ENCODE data around the gene CEACAM18.
A peak's percentile ranks its signal among the peaks of the same experiment; 100 is the strongest.
"Not testable (repeated sequence)": the region's sequence is repeated elsewhere in the genome, so short reads cannot be mapped to it uniquely, and the experiment has no call there.

CEACAM18 gene

DNA sequence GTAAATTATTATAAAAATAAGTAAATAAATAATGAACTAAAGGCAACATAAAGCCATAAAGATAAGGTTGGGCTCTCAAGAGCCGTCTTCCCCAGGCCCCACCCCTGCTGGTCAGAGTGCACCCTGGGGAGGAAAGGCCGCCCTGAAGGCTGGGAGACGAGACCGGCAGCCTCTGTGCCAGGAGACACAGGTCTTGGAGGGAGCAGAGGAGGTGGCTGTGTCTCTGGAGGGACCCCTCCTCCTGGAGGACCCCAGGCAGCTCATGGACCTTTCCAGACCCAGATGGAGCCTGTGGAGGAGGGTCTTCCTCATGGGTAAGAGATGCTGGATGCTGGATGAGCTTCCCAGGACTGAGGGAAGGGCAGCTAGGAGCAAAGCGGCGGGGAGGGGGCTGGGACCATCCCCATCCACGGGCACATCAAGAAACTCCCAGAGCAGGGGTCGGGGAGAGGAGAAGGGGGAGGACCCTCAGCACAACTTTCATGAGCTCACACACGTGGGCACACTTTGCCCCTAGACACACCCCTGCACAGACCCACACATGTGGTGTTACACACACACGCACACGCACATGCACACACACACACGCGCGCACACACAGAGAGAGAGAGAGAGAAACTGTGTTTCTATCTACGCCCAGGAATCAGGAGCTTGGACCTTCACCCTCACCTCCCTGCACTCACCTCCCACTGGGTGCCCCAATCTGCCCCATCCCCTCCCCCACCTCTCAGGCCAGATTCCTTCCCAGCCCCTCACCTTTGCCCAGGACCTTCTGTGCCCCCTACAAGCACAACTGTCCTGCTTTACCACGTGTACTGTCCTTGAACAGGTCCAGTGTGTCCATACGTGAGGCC is at the start of gene CEACAM18:
TSS of gene CEACAM18 (plus strand) at position 159 of the 854 bp plus-strand sequence.
- DNase-seq (ENCODE audit: low read depth) = no peak

DNA sequence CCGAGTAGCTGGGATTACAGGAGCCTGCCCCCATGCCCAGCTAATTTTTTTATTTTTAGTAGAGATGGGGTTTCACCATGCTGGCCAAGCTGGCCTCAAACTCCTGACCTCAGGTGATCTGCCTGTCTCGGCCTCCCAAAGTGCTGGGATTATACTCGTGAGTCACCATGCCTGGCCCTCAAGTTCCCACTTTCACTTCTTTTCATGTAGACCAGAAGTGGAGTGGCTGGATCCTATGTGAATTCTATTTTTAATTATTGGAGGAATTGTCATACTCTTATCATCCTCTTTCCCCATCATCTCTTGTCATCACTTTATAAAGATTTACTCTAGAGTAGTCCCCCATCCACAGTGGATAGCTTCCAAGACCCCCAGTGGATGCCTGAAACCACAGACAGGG is 48.1 kb upstream of the CEACAM18 start:
- Histone ChIP-seq H3K36me3 (ENCODE audit: control insufficient read depth, insufficient read depth, low read length, severe bottlenecking) (no peaks in the 10 kb centered on the region), H3K27me3 (replicated peaks; ENCODE audit: control insufficient read depth, insufficient read depth, low read length) (peaks cover 10% of the 10 kb centered on the region), H3K4me1 (ENCODE audit: control insufficient read depth, insufficient read depth, low read length) (no peaks in the 10 kb centered on the region), H3K4me3 (ENCODE audit: low read length) (no peak overlapping the region), H3K9me3 (ENCODE audit: control insufficient read depth, low read length) (no peaks in the 10 kb centered on the region), H3K9ac (ENCODE audit: low read length) (no peak overlapping the region)
- DNase-seq (ENCODE audit: low read depth) = no peak

More for the DNA sequence above, at the start of gene CEACAM18:
- no peaks in the 10 kb centered on the region for H3K9me3 ChIP-seq (ENCODE audit: control insufficient read depth, low read length)
- H3K27me3 ChIP-seq (replicated peaks; ENCODE audit: control insufficient read depth, insufficient read depth, low read length) = peaks cover 14% of the 10 kb centered on the region
- H3K36me3 ChIP-seq (ENCODE audit: control insufficient read depth, insufficient read depth, low read length, severe bottlenecking) = no peaks in the 10 kb centered on the region
- H3K9ac ChIP-seq (ENCODE audit: low read length) = no peak within 1 kb of the TSS
- H3K4me3 ChIP-seq (ENCODE audit: low read length) = no peak within 1 kb of the TSS
- no peaks in the 10 kb centered on the region for H3K4me1 ChIP-seq (ENCODE audit: control insufficient read depth, insufficient read depth, low read length)

DNA sequence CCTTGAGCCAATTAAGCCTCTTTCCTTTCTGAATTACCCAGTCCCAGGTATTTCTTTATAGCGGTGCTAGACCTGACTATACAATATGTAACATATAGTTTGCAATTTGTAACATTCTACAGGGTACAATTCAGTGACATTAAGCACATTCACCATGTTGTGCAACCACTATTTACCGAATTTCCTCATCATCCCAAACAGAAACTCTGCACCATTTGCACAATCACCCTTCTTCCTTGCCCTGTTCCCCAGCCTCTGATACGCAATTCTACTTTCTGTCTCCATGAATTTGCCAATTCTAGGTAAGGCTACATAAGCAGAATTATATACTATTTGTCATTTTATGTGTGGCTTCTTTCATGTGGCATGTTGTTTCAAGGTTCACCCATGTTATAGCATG is 47.2 kb upstream of the CEACAM18 start:
- H3K9ac ChIP-seq (ENCODE audit: low read length) = no peak overlapping the region
- H3K27me3 ChIP-seq (replicated peaks; ENCODE audit: control insufficient read depth, insufficient read depth, low read length) = peaks cover 6% of the 10 kb centered on the region
- peak; percentile 1 for DNase-seq (ENCODE audit: low read depth)
- H3K36me3 ChIP-seq (ENCODE audit: control insufficient read depth, insufficient read depth, low read length, severe bottlenecking) = no peaks in the 10 kb centered on the region
- H3K9me3 ChIP-seq (ENCODE audit: control insufficient read depth, low read length) = no peaks in the 10 kb centered on the region
- no peak overlapping the region for H3K4me3 ChIP-seq (ENCODE audit: low read length)
- no peaks in the 10 kb centered on the region for H3K4me1 ChIP-seq (ENCODE audit: control insufficient read depth, insufficient read depth, low read length)

DNA sequence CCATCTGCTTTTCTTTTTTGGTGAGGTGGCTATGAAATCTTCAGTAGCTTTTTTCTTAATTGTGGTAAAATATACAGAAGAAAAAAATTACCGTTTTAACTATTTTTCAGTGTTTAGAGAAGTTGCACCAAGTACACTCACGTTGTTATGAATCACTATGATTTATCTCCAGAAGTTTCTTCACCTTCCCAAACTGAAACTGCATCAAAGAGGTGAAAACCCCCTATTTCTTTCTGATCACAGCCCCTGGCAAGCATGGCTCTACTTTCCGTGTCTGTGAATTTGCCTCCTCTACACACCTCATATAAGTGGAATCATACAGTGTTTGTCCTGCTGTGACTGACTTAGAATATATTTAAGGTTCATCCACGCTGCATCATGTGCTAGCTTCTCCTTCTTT is 45.3 kb upstream of the CEACAM18 start:
- DNase-seq (ENCODE audit: low read depth) = no peak

DNA sequence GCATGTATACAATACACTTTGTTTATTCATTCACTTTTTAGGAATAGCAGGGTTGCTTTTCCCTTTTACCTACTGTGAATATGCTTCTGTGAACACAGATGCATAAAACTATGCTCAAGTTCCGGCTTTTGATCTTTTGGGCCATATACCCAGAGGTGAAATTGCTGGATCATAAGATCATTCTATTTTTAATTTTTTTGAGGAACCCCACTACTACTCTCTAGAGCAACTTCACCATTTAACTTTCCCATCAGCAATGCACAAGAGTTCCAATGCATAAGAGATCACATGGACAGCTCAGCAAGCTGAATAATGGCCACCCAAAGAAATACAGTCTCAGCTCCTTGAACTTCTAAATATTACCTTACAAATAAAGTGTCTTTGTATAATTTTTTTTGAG is 43.9 kb upstream of the CEACAM18 start:
- Histone ChIP-seq H3K9me3 (ENCODE audit: control insufficient read depth, low read length) (no peaks in the 10 kb centered on the region), H3K9ac (ENCODE audit: low read length) (no peak overlapping the region), H3K4me3 (ENCODE audit: low read length) (no peak overlapping the region), H3K4me1 (ENCODE audit: control insufficient read depth, insufficient read depth, low read length) (no peaks in the 10 kb centered on the region), H3K36me3 (ENCODE audit: control insufficient read depth, insufficient read depth, low read length, severe bottlenecking) (no peaks in the 10 kb centered on the region), H3K27me3 (replicated peaks; ENCODE audit: control insufficient read depth, insufficient read depth, low read length) (peaks cover 11% of the 10 kb centered on the region)
- no peak for DNase-seq (ENCODE audit: low read depth)

More for the DNA sequence above, 45.3 kb upstream of the CEACAM18 start:
- Histone ChIP-seq H3K9me3 (ENCODE audit: control insufficient read depth, low read length) (no peaks in the 10 kb centered on the region), H3K9ac (ENCODE audit: low read length) (no peak overlapping the region), H3K4me1 (ENCODE audit: control insufficient read depth, insufficient read depth, low read length) (no peaks in the 10 kb centered on the region), H3K27me3 (replicated peaks; ENCODE audit: control insufficient read depth, insufficient read depth, low read length) (peaks cover 16% of the 10 kb centered on the region), H3K4me3 (ENCODE audit: low read length) (no peak overlapping the region), H3K36me3 (ENCODE audit: control insufficient read depth, insufficient read depth, low read length, severe bottlenecking) (no peaks in the 10 kb centered on the region)

DNA sequence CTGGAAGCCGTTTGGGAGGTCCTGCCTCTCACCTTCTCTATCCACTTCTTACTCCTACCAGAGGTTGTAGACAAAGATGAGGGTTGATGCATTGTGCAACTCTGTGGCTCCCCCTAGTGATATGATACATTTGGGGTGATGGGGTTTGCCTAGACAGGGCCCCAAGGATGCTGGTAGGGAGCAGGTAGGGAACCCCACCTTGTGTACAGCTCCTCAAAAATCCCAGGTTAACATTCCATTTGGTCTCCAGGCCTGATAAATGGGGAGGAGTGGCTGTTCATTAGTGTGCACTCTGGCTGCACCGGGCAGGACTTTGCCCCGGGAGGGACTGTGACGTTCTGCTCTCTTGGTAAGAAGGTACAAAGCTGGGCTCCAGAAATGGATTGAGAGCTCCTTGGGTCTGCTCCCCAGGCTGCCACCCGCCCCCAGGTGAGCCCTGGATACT is 39.3 kb upstream of the CEACAM18 start:
- H3K4me1 ChIP-seq (ENCODE audit: control insufficient read depth, insufficient read depth, low read length) = no peaks in the 10 kb centered on the region
- H3K36me3 ChIP-seq (ENCODE audit: control insufficient read depth, insufficient read depth, low read length, severe bottlenecking) = no peaks in the 10 kb centered on the region
- H3K9ac ChIP-seq (ENCODE audit: low read length) = no peak overlapping the region
- peak; percentile 33 for DNase-seq (ENCODE audit: low read depth)
- H3K4me3 ChIP-seq (ENCODE audit: low read length) = no peak overlapping the region
- H3K27me3 ChIP-seq (replicated peaks; ENCODE audit: control insufficient read depth, insufficient read depth, low read length) = peaks cover 15% of the 10 kb centered on the region
- no peaks in the 10 kb centered on the region for H3K9me3 ChIP-seq (ENCODE audit: control insufficient read depth, low read length)

DNA sequence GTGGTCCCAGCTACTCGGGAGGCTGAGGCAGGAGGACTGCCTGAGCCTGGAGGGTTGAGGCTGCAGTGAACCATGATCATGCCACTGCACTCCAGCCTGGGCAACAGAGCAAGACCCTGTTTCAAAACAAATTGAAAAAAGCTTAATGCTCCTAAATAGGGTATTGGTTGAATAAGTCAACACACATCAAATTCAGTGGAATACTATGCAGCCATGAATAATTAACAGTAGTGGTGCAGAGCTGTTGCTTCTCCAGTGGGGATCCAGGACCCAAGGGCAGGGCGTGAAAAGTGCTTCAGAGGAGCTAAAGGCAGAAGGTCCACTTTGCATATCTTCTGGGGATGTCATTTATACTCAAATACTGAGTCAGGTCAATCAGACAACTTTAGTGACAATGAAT is 38.3 kb upstream of the CEACAM18 start:
- no peak overlapping the region for H3K4me3 ChIP-seq (ENCODE audit: low read length)
- H3K4me1 ChIP-seq (ENCODE audit: control insufficient read depth, insufficient read depth, low read length) = no peaks in the 10 kb centered on the region
- DNase-seq (ENCODE audit: low read depth) = no peak
- no peaks in the 10 kb centered on the region for H3K9me3 ChIP-seq (ENCODE audit: control insufficient read depth, low read length)
- H3K27me3 ChIP-seq (replicated peaks; ENCODE audit: control insufficient read depth, insufficient read depth, low read length) = peaks cover 15% of the 10 kb centered on the region
- no peak overlapping the region for H3K9ac ChIP-seq (ENCODE audit: low read length)
- no peaks in the 10 kb centered on the region for H3K36me3 ChIP-seq (ENCODE audit: control insufficient read depth, insufficient read depth, low read length, severe bottlenecking)

DNA sequence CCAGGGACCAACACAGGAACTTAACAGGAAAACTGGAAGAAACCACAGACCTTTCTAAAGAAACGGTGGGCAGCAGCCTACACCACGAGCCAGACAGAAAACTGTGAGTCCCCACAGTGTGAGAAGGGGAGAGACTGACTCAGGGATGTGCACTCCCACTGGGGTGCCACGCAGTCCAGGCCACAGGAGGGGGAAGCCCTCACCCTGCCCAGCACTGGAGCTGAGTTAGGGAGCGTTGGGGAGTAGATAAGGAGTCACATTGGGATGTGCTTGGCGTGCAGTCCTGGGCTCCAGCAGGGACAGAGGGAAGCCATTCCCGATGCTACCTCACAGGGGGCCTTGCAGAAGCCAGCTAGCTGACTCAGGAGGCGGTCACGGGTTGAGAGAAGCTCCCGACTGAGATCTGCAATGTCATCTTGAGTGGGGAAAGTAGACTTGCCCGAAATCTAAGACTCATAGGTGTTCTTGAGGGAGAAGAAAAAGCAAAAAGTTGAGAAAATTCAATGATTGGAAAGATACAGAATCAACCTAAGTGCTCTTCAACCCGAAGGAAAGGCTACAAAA is 37.4 kb upstream of the CEACAM18 start:
- H3K4me3 ChIP-seq (ENCODE audit: low read length) = no peak overlapping the region
- H3K4me1 ChIP-seq (ENCODE audit: control insufficient read depth, insufficient read depth, low read length) = no peaks in the 10 kb centered on the region
- H3K9me3 ChIP-seq (ENCODE audit: control insufficient read depth, low read length) = no peaks in the 10 kb centered on the region
- no peaks in the 10 kb centered on the region for H3K36me3 ChIP-seq (ENCODE audit: control insufficient read depth, insufficient read depth, low read length, severe bottlenecking)
- H3K27me3 ChIP-seq (replicated peaks; ENCODE audit: control insufficient read depth, insufficient read depth, low read length) = peaks cover 15% of the 10 kb centered on the region
- no peak for DNase-seq (ENCODE audit: low read depth)
- H3K9ac ChIP-seq (ENCODE audit: low read length) = no peak overlapping the region

DNA sequence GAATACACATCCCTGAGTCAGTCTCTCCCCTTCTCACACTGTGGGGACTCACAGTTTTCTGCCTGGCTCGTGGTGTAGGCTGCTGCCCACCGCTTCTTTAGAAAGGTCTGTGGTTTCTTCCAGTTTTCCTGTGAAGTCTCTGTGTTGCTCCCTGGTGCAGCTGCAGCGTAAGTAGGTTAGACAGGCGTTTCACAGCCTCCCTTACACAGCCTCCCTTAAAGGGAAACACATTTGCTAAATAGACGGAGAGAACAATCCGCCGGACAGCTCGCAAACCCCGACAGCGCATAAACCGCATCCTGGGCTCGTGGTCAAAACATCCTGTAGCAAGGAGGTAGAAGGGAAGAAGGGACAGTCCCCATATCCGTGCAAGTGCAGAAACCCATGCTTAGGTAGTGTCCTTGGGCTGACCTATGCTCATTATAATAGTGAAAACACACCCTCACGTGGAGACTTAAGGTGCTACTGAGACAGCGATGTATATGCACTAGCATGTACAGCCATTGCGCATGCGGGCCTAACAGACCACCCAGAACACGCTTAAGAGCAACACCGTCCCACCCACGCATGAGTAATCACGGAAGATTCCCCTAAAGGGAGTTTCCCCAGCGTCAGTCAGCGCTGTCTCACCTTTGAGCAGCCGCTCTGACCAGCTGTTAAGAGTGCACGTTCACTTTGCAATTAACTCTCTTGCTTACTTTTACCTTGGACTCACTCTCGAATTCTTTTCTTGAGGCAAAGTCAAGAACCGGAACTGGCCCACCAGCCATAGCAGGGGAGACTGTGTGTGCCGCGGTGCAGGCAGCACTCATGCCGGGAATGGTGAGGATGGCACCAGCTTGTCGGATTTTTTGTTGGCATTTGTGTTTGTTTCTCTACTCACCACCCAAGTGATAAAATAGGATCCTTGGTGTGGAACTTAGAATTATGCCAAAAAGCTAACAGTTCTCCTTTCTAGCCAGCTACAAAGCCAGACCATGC is 36.6 kb upstream of the CEACAM18 start:
- no peak overlapping the region for H3K4me3 ChIP-seq (ENCODE audit: low read length)
- DNase-seq (ENCODE audit: low read depth) = no peak
- H3K9ac ChIP-seq (ENCODE audit: low read length) = no peak overlapping the region
- H3K9me3 ChIP-seq (ENCODE audit: control insufficient read depth, low read length) = no peaks in the 10 kb centered on the region
- H3K36me3 ChIP-seq (ENCODE audit: control insufficient read depth, insufficient read depth, low read length, severe bottlenecking) = no peaks in the 10 kb centered on the region
- peaks cover 8% of the 10 kb centered on the region for H3K27me3 ChIP-seq (replicated peaks; ENCODE audit: control insufficient read depth, insufficient read depth, low read length)
- H3K4me1 ChIP-seq (ENCODE audit: control insufficient read depth, insufficient read depth, low read length) = no peaks in the 10 kb centered on the region

DNA sequence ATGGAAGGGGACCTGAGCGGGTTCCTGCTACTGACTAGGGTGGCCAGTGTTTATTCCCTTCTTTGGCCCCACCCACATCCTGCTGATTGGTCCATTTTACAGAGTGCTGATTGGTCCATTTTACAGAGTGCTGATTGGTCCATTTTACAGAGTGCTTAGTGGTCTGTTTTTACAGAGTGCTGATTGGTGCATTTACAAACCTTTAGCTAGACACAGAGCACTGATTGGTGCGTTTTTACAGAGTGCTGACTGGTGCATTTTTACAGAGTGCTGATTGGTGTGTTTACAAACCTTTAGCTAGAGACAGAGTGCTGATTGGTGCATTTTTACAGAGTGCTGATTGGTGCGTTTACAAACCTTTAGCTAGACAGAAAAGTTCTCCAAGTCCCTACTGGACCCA is 30.8 kb upstream of the CEACAM18 start:
- not testable (repeated sequence) for H3K9ac ChIP-seq (ENCODE audit: low read length); H3K4me1 ChIP-seq (ENCODE audit: control insufficient read depth, insufficient read depth, low read length); H3K4me3 ChIP-seq (ENCODE audit: low read length); H3K27me3 ChIP-seq (replicated peaks; ENCODE audit: control insufficient read depth, insufficient read depth, low read length); DNase-seq (ENCODE audit: low read depth); H3K36me3 ChIP-seq (ENCODE audit: control insufficient read depth, insufficient read depth, low read length, severe bottlenecking); H3K9me3 ChIP-seq (ENCODE audit: control insufficient read depth, low read length)

DNA sequence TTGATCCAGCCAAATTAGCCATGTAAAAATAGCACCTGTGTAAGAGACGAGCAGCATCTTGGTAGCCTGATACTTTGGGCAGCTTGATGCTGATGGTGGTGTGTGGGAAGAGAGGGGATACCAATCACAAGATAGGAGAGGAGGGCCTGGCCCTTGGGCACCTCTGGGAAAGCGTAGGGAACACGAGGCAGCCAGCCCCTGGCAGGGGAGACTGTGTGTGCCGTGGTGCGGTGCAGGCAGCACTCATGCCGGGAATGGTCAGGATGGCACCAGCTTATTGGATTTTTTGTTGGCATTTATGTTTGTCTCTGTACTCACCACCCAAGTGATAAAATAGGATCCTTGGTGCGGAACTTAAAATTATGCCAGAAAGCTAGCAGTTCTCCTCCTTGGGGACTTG is 30.3 kb upstream of the CEACAM18 start:
- H3K36me3 ChIP-seq (ENCODE audit: control insufficient read depth, insufficient read depth, low read length, severe bottlenecking) = no peaks in the 10 kb centered on the region
- no peak for DNase-seq (ENCODE audit: low read depth)
- H3K4me3 ChIP-seq (ENCODE audit: low read length) = no peak overlapping the region
- H3K9ac ChIP-seq (ENCODE audit: low read length) = no peak overlapping the region
- no peaks in the 10 kb centered on the region for H3K27me3 ChIP-seq (replicated peaks; ENCODE audit: control insufficient read depth, insufficient read depth, low read length)
- no peaks in the 10 kb centered on the region for H3K9me3 ChIP-seq (ENCODE audit: control insufficient read depth, low read length)
- H3K4me1 ChIP-seq (ENCODE audit: control insufficient read depth, insufficient read depth, low read length) = no peaks in the 10 kb centered on the region

All from adipocyte (in vitro differentiated cells).